Endometrium (tissue), 2 donors: ENCODE results near the gene RPA1.

Source experiments
- FAIRE-seq: peaks from 2 replicates; lab custom pipeline; 2012; peaks lifted over from hg19 to GRCh38; lab: Jason Lieb, UNC
- donor health status: control.
- donor health status: control.

Gene RPA1

DNA sequence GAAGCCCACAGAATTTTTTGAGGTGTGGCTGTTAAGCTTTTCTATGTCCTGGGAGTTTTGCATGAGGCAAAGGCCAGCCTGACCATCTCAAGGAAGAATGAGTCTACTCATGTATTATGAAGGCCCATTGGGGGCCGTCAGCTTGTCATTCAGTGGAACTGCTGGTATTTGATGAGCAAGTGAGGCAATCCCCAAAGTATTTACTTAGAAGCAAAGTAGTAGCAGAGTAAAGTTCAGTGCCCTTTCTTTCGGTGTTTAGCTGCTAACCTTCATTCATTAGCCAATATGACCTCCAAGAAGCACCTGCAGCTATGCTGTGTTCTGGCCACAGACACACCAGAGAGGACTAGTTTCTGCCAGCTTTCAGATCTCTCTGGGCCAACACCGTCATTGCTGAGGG lies 80.2 kb downstream of the RPA1 start:
- FAIRE-seq, result no peak

DNA sequence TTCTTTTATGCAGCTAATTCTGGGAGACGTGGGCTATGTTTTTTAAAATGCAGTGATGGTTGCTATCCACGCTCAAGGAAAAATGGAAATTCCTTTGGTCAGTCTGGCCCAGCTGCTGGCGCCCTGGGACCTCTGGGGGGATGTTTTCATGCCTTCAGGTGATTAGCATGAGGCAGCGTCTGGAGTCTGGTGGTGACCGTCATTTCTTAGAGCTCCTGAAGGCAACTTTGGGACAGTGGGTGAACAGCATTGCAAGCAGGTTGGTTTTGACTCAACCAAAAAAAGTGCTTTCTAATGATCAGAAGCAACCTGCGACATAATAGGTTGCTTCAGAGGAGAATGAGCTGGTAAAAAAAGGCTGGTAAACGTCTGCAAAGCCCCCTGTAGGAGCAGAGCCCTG lies 82.3 kb downstream of the RPA1 start:
- no peak for FAIRE-seq

GRCh38 chr17:1913702-1914101 lies 83.9 kb downstream of the RPA1 start:
- FAIRE-seq, result no peak

DNA sequence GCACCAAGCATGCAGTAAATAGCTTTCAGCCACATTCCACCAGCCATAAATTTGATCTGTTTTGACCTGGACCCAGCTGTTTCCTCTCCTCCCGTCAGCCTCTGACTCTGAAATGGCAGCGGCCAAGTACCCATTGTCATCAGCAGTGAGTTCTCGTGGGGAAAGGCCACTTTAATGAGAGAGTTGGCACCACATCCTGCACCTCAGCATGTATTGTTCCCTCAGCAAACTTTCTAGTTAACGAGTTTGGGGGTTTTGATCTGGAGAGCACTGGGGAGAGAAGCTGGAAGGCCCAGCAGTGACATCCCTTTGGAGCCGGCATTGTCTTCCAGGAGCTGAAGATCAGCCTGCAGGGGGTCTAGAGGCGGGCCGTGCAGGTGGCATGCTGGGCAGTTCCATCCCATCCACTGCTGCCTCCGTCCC lies 84.9 kb downstream of the RPA1 start:
- no peak for FAIRE-seq

DNA sequence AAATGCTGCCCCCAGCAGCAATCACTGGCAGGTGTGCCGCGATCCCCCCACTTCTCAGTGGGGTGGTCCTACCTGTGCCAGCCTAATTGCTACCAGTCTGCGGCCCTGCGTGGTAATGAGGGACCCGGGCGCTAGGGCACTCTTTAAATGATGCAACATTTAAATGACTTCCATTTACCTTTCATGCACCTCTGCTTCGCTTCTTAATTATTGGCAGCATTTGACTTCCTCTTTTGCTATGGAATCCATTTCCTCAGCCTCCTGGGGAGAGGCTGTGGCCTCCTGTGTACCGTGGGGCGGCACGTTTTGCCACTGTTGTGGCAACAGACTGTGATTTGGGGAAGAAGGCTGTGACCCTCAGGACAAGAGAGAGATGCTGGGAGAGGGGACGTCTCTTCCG lies 86.1 kb downstream of the RPA1 start:
- no peak for FAIRE-seq

- FAIRE-seq, result no peak
These were observed 86.5 kb downstream of the RPA1 start for GRCh38 chr17:1916316-1916715.

DNA sequence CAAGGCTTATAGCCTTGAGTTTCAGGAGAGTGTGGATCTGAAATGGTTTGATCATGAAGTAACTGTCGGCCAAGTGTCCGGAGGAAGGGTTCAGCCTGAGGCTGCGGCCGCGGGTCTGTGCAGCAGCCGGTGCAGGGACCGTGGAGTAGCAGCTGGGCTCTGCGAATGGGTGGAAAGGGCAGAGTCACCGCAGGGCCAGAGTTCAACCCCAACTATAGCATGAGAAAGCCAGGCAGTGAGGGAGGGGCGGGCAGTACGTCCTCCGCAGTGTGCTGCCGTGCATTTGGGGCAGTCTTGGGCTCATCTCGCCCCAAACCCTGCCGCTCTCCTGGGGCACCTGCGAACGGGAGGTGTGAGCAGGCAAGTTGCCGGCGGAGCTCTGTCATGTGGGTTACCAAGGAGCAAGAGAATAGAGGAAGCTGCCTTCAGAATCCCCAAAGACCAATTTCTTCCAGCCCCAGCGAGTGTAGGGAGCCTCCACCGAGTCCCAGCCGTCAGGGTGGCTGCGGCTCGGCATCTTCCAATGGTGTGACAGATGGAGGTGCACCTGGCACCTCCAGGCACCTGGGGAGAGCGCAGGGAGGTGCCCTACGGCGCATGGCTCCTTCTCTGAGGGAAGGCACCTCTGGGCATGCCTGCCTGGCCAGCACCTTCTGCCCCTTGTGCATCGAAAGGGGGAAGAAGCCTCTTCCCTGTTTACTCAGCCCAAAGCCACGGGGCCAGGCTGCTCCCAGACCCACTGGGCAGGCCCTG lies 87.3 kb downstream of the RPA1 start:
- FAIRE-seq, result no peak

GRCh38 chr17:1918346-1919162 lies 88.7 kb downstream of the RPA1 start:
- FAIRE-seq, result no peak

- FAIRE-seq, result no peak
These were observed 89.4 kb downstream of the RPA1 start for GRCh38 chr17:1919201-1919600.

DNA sequence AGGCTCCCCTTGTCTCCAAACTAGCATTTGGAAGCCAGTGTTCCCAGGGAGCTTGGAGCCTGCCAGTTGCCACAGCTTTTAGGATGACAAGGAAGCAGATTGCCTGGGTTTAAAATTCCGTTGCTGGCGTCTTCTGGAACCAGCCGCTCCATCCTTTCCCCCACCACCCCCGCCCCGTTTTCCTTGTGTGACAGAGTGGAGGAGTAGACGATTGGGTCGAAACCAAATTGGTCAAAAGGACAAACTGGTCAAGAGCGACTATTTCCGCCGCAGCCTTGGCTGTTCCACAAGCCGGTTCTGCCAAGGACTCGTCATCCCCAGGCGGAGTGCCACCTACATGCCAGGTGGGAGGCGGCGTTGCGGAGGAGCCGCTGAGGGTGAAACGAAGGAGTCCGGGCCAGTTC lies 91.1 kb downstream of the RPA1 start:
- FAIRE-seq, result no peak

DNA sequence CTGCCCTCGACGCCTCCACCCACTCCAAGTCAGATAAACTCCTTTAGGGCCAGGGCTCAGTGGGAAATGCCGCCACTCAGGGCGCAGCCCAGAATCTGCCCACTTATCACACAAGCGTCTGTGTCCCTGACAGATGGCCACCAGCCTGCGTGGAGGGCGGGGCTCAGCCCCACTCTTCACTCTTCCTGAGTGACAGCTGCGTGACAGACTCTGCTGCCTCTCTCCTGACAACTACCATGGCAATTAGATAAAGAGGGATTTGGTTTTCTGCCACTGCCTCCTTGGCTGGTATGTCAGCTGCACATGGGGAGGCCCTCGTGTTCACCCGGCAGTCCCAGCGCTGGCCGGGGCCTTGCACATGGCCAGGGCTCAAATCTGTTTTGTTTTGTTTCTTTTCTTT lies 99.2 kb downstream of the RPA1 start:
- no peak for FAIRE-seq

GRCh38 chr17:1930337-1930645 lies 100.5 kb downstream of the RPA1 start:
- FAIRE-seq, result no peak

- no peak for FAIRE-seq
These were observed 102.2 kb downstream of the RPA1 start for GRCh38 chr17:1931844-1932579.

- FAIRE-seq, result no peak
These were observed 104.3 kb downstream of the RPA1 start for GRCh38 chr17:1933875-1934715.

GRCh38 chr17:1934901-1935300 lies 105.1 kb downstream of the RPA1 start:
- no peak for FAIRE-seq

GRCh38 chr17:1936766-1937165 lies 107.0 kb downstream of the RPA1 start:
- FAIRE-seq, result no peak

GRCh38 chr17:1937461-1937860 lies 107.7 kb downstream of the RPA1 start:
- FAIRE-seq, result no peak

DNA sequence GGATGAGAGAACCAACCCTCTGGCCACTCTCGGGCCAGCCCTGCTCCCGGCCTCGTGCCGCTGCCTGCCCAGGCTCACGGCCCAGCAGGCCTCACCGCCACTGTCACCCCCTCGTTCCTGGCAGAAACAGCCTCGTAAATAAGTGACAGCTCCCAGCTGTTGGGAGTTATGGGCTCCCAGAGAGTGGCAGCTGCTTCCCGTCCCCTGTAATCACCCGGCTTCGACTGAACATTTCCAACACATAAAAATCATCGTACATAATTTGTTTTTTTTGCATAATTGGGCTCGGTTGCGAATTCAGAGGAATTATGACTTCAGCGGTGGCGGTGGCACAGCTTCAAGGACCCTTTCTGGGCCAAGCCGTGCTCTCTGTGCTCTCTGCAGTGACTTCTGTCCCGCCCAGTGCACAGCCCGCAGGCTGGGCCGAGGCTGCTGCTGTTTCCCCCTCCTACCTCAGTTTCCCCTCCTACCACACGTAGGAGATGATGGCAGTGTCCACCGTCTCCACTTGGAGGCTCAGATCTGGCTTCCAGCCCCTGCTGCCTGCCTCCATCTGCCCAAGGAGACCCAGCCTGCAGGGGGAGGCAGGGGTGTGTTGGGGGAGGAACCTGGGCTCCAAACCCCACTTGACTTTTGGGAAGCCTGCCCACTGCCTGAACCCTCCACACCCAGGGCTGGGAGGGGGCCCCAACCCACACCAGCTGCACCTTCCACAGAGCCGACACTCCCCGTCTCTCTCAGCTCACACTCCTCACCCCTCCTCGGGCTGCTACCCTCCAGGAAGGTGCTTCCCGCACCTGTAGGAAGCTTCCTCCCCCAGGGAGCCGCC lies 110.4 kb downstream of the RPA1 start:
- FAIRE-seq, result no peak

DNA sequence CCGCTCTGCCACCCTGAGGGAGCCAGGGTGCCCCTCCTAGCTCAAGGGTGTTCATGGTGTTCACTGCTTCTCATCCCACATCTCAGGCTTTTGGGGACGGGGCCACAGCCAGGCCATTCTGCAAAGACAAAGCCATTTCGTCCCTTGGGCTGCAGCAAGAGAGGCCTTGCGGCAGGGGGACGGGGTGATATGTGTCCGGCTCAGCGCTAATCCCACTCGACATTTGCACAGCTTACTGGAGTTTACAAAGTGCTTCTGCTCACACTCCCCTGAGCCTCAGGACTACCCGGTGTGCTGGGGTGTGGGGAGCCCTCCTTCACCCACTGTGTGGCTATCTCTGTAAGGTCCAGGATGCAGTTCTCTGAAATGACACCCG lies 111.0 kb downstream of the RPA1 start:
- FAIRE-seq, result no peak

DNA sequence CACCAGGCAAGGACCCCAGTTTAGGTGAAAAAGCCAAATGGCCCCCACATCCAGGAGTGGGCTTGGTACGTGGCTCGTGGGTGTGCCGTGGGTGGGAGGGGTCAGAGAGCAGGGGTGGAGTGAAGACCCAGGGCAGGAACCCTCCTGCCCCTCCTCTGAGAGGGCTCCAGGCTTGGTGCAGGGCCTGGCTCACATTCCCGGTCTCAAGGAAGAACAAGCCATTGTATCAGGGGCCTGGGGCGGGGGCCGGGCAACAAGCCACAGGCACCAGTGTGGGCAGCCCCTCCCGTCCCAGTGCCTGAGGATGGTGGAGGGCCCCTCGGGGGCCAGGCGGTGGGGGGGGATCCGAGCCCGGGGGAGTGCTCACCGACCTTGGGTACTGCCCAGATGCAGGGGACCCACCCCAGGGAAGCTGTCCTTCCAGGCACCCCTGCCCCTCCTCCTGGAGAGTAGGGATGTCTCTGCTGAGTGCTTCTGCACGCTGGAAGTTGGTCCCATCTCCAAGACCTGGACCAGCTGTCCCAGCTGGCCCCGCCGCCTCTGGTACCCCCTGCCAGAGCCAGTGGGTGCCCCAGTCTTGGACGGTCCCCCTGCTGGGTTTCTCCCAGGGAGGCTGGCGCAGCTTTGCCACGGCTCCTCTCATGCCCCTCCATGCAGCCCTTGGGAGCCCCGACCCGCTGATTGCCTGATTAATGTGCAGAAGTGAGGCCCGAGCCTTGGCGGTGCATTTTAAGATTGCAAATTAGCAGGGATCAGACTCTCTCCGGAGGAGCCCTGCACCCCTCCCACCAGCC lies 111.7 kb downstream of the RPA1 start:
- no peak for FAIRE-seq

DNA sequence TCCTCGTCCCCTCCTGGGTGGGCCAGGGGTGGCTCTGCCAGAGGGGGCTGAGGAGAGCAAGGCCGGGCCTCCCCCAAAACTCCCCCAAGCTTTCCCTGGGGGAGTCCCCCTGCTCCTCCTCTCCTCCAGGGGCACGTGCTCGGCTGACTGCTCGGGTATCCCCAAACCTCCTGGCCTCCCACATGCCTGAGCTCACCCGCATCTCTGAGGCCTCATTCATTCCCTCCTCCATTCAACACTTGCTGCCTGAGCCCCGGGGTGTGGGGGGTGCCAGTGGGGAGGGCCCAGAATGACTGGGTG lies 112.2 kb downstream of the RPA1 start:
- no peak for FAIRE-seq
